ENCODE measurements around the gene PKDREJ.

Gene PKDREJ

GRCh38 chr22:46289244-46289891, 26.2 kb upstream of the PKDREJ start:
- Histone ChIP-seq H3K36me3 (ENCODE audit: control insufficient read depth, insufficient read depth, low read length) (peaks cover 2% of the 10 kb centered on the region), H3K4me3 (ENCODE audit: insufficient read depth, low read depth, low read length, poor library complexity, severe bottlenecking) (no peak overlapping the region), H3K4me1 (ENCODE audit: control insufficient read depth, insufficient read depth, low read length, poor library complexity, severe bottlenecking) (peaks cover 12% of the 10 kb centered on the region), H3K27me3 (replicated peaks; ENCODE audit: control insufficient read depth, insufficient read depth, low read length, poor library complexity, severe bottlenecking) (no peaks in the 10 kb centered on the region), H3K27ac (ENCODE audit: insufficient read depth, low read length, poor library complexity, severe bottlenecking) (no peak overlapping the region), H3K9me3 (ENCODE audit: control insufficient read depth, low read length) (no peaks in the 10 kb centered on the region)
- DNase-seq = no peak

- DNase-seq = no peak
- Histone ChIP-seq H3K9me3 (ENCODE audit: control insufficient read depth, low read length) (no peaks in the 10 kb centered on the region), H3K4me3 (ENCODE audit: insufficient read depth, low read depth, low read length, poor library complexity, severe bottlenecking) (no peak overlapping the region), H3K27me3 (replicated peaks; ENCODE audit: control insufficient read depth, insufficient read depth, low read length, poor library complexity, severe bottlenecking) (no peaks in the 10 kb centered on the region), H3K4me1 (ENCODE audit: control insufficient read depth, insufficient read depth, low read length, poor library complexity, severe bottlenecking) (peaks cover 12% of the 10 kb centered on the region), H3K36me3 (ENCODE audit: control insufficient read depth, insufficient read depth, low read length) (peaks cover 7% of the 10 kb centered on the region), H3K27ac (ENCODE audit: insufficient read depth, low read length, poor library complexity, severe bottlenecking) (no peak overlapping the region)
Measured at GRCh38 chr22:46288846-46289243, 25.7 kb upstream of the PKDREJ start.

GRCh38 chr22:46287873-46288751, 25.0 kb upstream of the PKDREJ start:
- Histone ChIP-seq H3K4me1 (ENCODE audit: control insufficient read depth, insufficient read depth, low read length, poor library complexity, severe bottlenecking) (peaks cover 12% of the 10 kb centered on the region), H3K9me3 (ENCODE audit: control insufficient read depth, low read length) (no peaks in the 10 kb centered on the region), H3K36me3 (ENCODE audit: control insufficient read depth, insufficient read depth, low read length) (peaks cover 10% of the 10 kb centered on the region), H3K27ac (ENCODE audit: insufficient read depth, low read length, poor library complexity, severe bottlenecking) (no peak overlapping the region), H3K27me3 (replicated peaks; ENCODE audit: control insufficient read depth, insufficient read depth, low read length, poor library complexity, severe bottlenecking) (no peaks in the 10 kb centered on the region), H3K4me3 (ENCODE audit: insufficient read depth, low read depth, low read length, poor library complexity, severe bottlenecking) (no peak overlapping the region)
- DNase-seq = no peak

- H3K9me3 ChIP-seq (ENCODE audit: control insufficient read depth, low read length) = no peaks in the 10 kb centered on the region
- no peak overlapping the region for H3K4me3 ChIP-seq (ENCODE audit: insufficient read depth, low read depth, low read length, poor library complexity, severe bottlenecking)
- no peak for DNase-seq
- H3K4me1 ChIP-seq (ENCODE audit: control insufficient read depth, insufficient read depth, low read length, poor library complexity, severe bottlenecking) = peaks cover 12% of the 10 kb centered on the region
- H3K36me3 ChIP-seq (ENCODE audit: control insufficient read depth, insufficient read depth, low read length) = peaks cover 10% of the 10 kb centered on the region
- no peaks in the 10 kb centered on the region for H3K27me3 ChIP-seq (replicated peaks; ENCODE audit: control insufficient read depth, insufficient read depth, low read length, poor library complexity, severe bottlenecking)
- H3K27ac ChIP-seq (ENCODE audit: insufficient read depth, low read length, poor library complexity, severe bottlenecking) = no peak overlapping the region
Measured at GRCh38 chr22:46286941-46287872, 24.1 kb upstream of the PKDREJ start.

GRCh38 chr22:46286006-46286405, 22.9 kb upstream of the PKDREJ start:
- no peak overlapping the region for H3K4me3 ChIP-seq (ENCODE audit: insufficient read depth, low read depth, low read length, poor library complexity, severe bottlenecking)
- H3K4me1 ChIP-seq (ENCODE audit: control insufficient read depth, insufficient read depth, low read length, poor library complexity, severe bottlenecking) = peaks cover 12% of the 10 kb centered on the region
- DNase-seq = no peak
- H3K27me3 ChIP-seq (replicated peaks; ENCODE audit: control insufficient read depth, insufficient read depth, low read length, poor library complexity, severe bottlenecking) = no peaks in the 10 kb centered on the region
- H3K9me3 ChIP-seq (ENCODE audit: control insufficient read depth, low read length) = no peaks in the 10 kb centered on the region
- H3K36me3 ChIP-seq (ENCODE audit: control insufficient read depth, insufficient read depth, low read length) = peaks cover 10% of the 10 kb centered on the region
- H3K27ac ChIP-seq (ENCODE audit: insufficient read depth, low read length, poor library complexity, severe bottlenecking) = no peak overlapping the region

GRCh38 chr22:46281866-46282678, 18.9 kb upstream of the PKDREJ start:
- Histone ChIP-seq H3K27me3 (replicated peaks; ENCODE audit: control insufficient read depth, insufficient read depth, low read length, poor library complexity, severe bottlenecking) (no peaks in the 10 kb centered on the region), H3K4me3 (ENCODE audit: insufficient read depth, low read depth, low read length, poor library complexity, severe bottlenecking) (no peak overlapping the region), H3K4me1 (ENCODE audit: control insufficient read depth, insufficient read depth, low read length, poor library complexity, severe bottlenecking) (no peaks in the 10 kb centered on the region), H3K9me3 (ENCODE audit: control insufficient read depth, low read length) (no peaks in the 10 kb centered on the region), H3K27ac (ENCODE audit: insufficient read depth, low read length, poor library complexity, severe bottlenecking) (no peak overlapping the region), H3K36me3 (ENCODE audit: control insufficient read depth, insufficient read depth, low read length) (peaks cover 15% of the 10 kb centered on the region)
- no peak for DNase-seq

- Histone ChIP-seq H3K27me3 (replicated peaks; ENCODE audit: control insufficient read depth, insufficient read depth, low read length, poor library complexity, severe bottlenecking) (no peaks in the 10 kb centered on the region), H3K4me1 (ENCODE audit: control insufficient read depth, insufficient read depth, low read length, poor library complexity, severe bottlenecking) (no peaks in the 10 kb centered on the region), H3K4me3 (ENCODE audit: insufficient read depth, low read depth, low read length, poor library complexity, severe bottlenecking) (no peak overlapping the region), H3K9me3 (ENCODE audit: control insufficient read depth, low read length) (no peaks in the 10 kb centered on the region), H3K36me3 (ENCODE audit: control insufficient read depth, insufficient read depth, low read length) (peaks cover 15% of the 10 kb centered on the region), H3K27ac (ENCODE audit: insufficient read depth, low read length, poor library complexity, severe bottlenecking) (no peak overlapping the region)
- DNase-seq = no peak
Measured at GRCh38 chr22:46280999-46281623, 18.0 kb upstream of the PKDREJ start.

- Histone ChIP-seq H3K9me3 (ENCODE audit: control insufficient read depth, low read length) (no peaks in the 10 kb centered on the region), H3K27ac (ENCODE audit: insufficient read depth, low read length, poor library complexity, severe bottlenecking) (no peak overlapping the region), H3K36me3 (ENCODE audit: control insufficient read depth, insufficient read depth, low read length) (peaks cover 19% of the 10 kb centered on the region), H3K4me3 (ENCODE audit: insufficient read depth, low read depth, low read length, poor library complexity, severe bottlenecking) (no peak overlapping the region), H3K4me1 (ENCODE audit: control insufficient read depth, insufficient read depth, low read length, poor library complexity, severe bottlenecking) (no peaks in the 10 kb centered on the region), H3K27me3 (replicated peaks; ENCODE audit: control insufficient read depth, insufficient read depth, low read length, poor library complexity, severe bottlenecking) (no peaks in the 10 kb centered on the region)
- no peak for DNase-seq
Measured at GRCh38 chr22:46280063-46280817, 17.1 kb upstream of the PKDREJ start.
